Stomach (tissue), 19 donors: Measurements from ENCODE around the gene C1orf146. TPM values are rescaled to one million over a fixed set of nuclear protein-coding genes. Genes with fewer than 3 reads are reported as not detected.

Experiments
- DNase-seq, 2 donors: peaks; one replicate each; pipeline versions ENCODE4 v3.0.0 to v3.0.0-alpha.2; 2013 to 2019
- H3K27ac ChIP-seq, 5 donors: fragments of 200-600 bp in 4 of 5; sonication (generic) in 4 of 5; one replicate each; pipeline ENCODE4 v1.5.1; 2013 to 2019; ENCODE audit warnings: mild to moderate bottlenecking in 1 of 5, moderate library complexity in 1 of 5
- H3K27me3 ChIP-seq, 3 donors: fragments of 200-600 bp; sonication (generic); one replicate each; pipeline ENCODE4 v1.5.1; 2017 to 2019; ENCODE audit warnings: mixed run types in 1 of 3
- H3K36me3 ChIP-seq, 4 donors: fragments of 200-600 bp; sonication (generic); 1 replicate in 3 of 4; 2 replicates in 1 of 4; pipeline ENCODE4 v1.5.1; 2016 to 2019
- H3K4me1 ChIP-seq, 4 donors: fragments of 200-600 bp; sonication (generic); one replicate each; pipeline ENCODE4 v1.5.1; 2016 to 2019
- H3K4me3 ChIP-seq, 4 donors: fragments of 200-600 bp; sonication (generic) in 3 of 4; one replicate each; pipeline ENCODE4 v1.5.1; 2016 to 2019; ENCODE audit warnings: mild to moderate bottlenecking in 1 of 4
- H3K9me3 ChIP-seq, 4 donors: fragments of 200-600 bp; sonication (generic); one replicate each; pipeline ENCODE4 v1.5.1; 2016 to 2019
- CTCF ChIP-seq, 7 experiments: fragments of 450-650 bp in 4 of 7; fragments of 200-600 bp in 3 of 7; sonication (generic) in 3 of 7; IDR thresholded peaks; one replicate each; pipeline ENCODE4 v1.5.1; 2016 to 2019; ENCODE audit warnings: antibody characterized with exemption in 7 of 7, control low read depth in 2 of 7, mild to moderate bottlenecking in 1 of 7
- EP300 ChIP-seq: sonication (generic); formaldehyde crosslinking; IDR thresholded peaks from one replicate; pipeline ENCODE4 v1.6.1; 2017; ENCODE audit warnings: antibody characterized with exemption
- POLR2A ChIP-seq, 4 donors: fragments of 450-650 bp; IDR thresholded peaks; one replicate each; pipeline ENCODE4 v1.6.1; 2016; ENCODE audit warnings: antibody characterized with exemption in 4 of 4, control low read depth in 2 of 4, mild to moderate bottlenecking in 1 of 4, moderate library complexity in 1 of 4
- POLR2AphosphoS5 ChIP-seq, 3 donors: sonication (generic); formaldehyde crosslinking; IDR thresholded peaks; one replicate each; pipeline ENCODE4 v1.6.1; 2016; ENCODE audit warnings: antibody characterized with exemption in 3 of 3
- WGBS, 5 donors: extraction: QIAGEN DNeasy Blood & Tissue Kit in 3 of 5; methylation state at CpG; one replicate each; pipeline versions ENCODE4 v1.1.5 to v1.1.7; 2013 to 2018; 5-methylcytosine and 5-hydroxymethylcytosine counted together
- intact Hi-C: fragments of 100-400 bp; cut with DNase I; formaldehyde crosslinking; loops from one replicate; pipeline ENCODE4 v1.15.1; 2023; ENCODE audit warnings: low total_unique reads
- long read RNA-seq, 10 donors: transcript quantifications; one replicate each; lab custom pipeline, GENCODE V29; 2026
- polyA plus RNA-seq, 3 donors: library from polyadenylated mRNA; stranded (reverse); fragments of 200-250 nt; gene quantifications; one replicate each; pipeline ENCODE4 v1.2.3, GENCODE V29; 2013
- total RNA-seq, 5 donors: library from RNA; depleted of rRNA; stranded (reverse); fragments of >200 nt; gene quantifications; one replicate each; pipeline versions ENCODE4 v1.1.0 to v1.2.3, GENCODE V29; 2014 to 2016
- donor health status: healthy with polysubstance abuse.
- donor health status: Bipolar disorder and iron deficiency.
- donor health status: healthy.

C1orf146 gene
- not detected for total RNA-seq
- not detected for polyA plus RNA-seq
- long read RNA-seq, donor 1 = 0 reads
- long read RNA-seq, donor 2 = 0 reads
- long read RNA-seq, donor 3 = 0 reads
- long read RNA-seq, donor 4 = 0 reads
- long read RNA-seq, donor 5 = 0 reads
- long read RNA-seq, donor 6 = 0 reads
- long read RNA-seq, donor 7 = 0 reads
- long read RNA-seq, donor 8 = 0 reads
- long read RNA-seq, donor 9 = 0 reads
- long read RNA-seq, donor 10 = 0 reads

GRCh38 chr1:92217721-92218120 lies at the start of gene C1orf146:
C1orf146 (plus strand) TSS chr1:92217915; CDS start chr1:92231421, 13,506 bp downstream.
- intact Hi-C loops = no loop called here
- Histone ChIP-seq H3K36me3 (no peaks in the 10 kb centered on the region), H3K27ac (no peak within 1 kb of the TSS), H3K4me1 (no peaks in the 10 kb centered on the region), H3K9me3 (no peaks in the 10 kb centered on the region), H3K4me3 (no peak within 1 kb of the TSS), H3K27me3 (no peaks in the 10 kb centered on the region)
- no peak for DNase-seq
- 93 to 97% (median 94%) methylated on average over 20 to 27 of the region's 27 CpGs for WGBS, 5 donors
- TF ChIP-seq POLR2AphosphoS5 (IDR thresholded peaks at IDR 0.05) (no peak), CTCF (IDR thresholded peaks at IDR 0.05) (no peak), POLR2A (IDR thresholded peaks at IDR 0.05) (no peak), EP300 (no peak)

GRCh38 chr1:92168657-92169056 lies 49.1 kb upstream of the C1orf146 start:
- Histone ChIP-seq H3K27me3 (no peaks in the 10 kb centered on the region), H3K27ac (no peak overlapping the region), H3K4me3 (no peak overlapping the region), H3K36me3 (peaks cover 0 to 22% (median 1%) of the 10 kb centered on the region in 4 donors), H3K4me1 (no peaks in the 10 kb centered on the region), H3K9me3 (no peaks in the 10 kb centered on the region)
- 68 to 83% (median 81%) methylated on average over 5 of the region's 5 CpGs for WGBS, 5 donors
- TF ChIP-seq EP300 (no peak), CTCF (IDR thresholded peaks at IDR 0.05) (no peak), POLR2AphosphoS5 (IDR thresholded peaks at IDR 0.05) (no peak)
- intact Hi-C loops = no loop called here
- DNase-seq = peak in 1 of 2 donors; percentile 52

GRCh38 chr1:92169214-92170005 lies 48.3 kb upstream of the C1orf146 start:
- no peak overlapping the region for H3K4me3 ChIP-seq
- H3K9me3 ChIP-seq = no peaks in the 10 kb centered on the region
- H3K27ac ChIP-seq = no peak overlapping the region
- no peaks in the 10 kb centered on the region for H3K4me1 ChIP-seq
- TF ChIP-seq CTCF (IDR thresholded peaks at IDR 0.05) (no peak), EP300 (no peak), POLR2A (IDR thresholded peaks at IDR 0.05) (no peak), POLR2AphosphoS5 (IDR thresholded peaks at IDR 0.05) (no peak)
- H3K36me3 ChIP-seq = peaks cover 0 to 22% (median 1%) of the 10 kb centered on the region in 4 donors
- no peaks in the 10 kb centered on the region for H3K27me3 ChIP-seq
- DNase-seq = no peak
- intact Hi-C loops = no loop called here
- 90 to 98% (median 94%) methylated on average over 2 of the region's 2 CpGs for WGBS, 5 donors

- Histone ChIP-seq H3K36me3 (peaks cover 5 to 29% (median 22%) of the 10 kb centered on the region in 4 donors), H3K4me1 (no peaks in the 10 kb centered on the region), H3K9me3 (no peaks in the 10 kb centered on the region), H3K4me3 (no peak overlapping the region), H3K27me3 (no peaks in the 10 kb centered on the region), H3K27ac (no peak overlapping the region)
- no peak for DNase-seq
- intact Hi-C loops = no loop called here
- WGBS, 5 donors = 85 to 98% (median 89%) methylated on average over 1 of the region's 1 CpG
- no peak for TF ChIP-seq CTCF (IDR thresholded peaks at IDR 0.05)
Observed at GRCh38 chr1:92184632-92185031, 33.1 kb upstream of the C1orf146 start.
